Measurements from ENCODE around the gene SPRED3. TPM values are rescaled to one million over a fixed set of nuclear protein-coding genes. Genes with fewer than 3 reads are reported as not detected.

SPRED3 gene
- total and polyA plus RNA-seq, 9 of the 15 experiments (the other 6 are each of a cell fraction or from before 2014, with no cell fraction given) = 0.05 to 1.3 (median 0.36) TPM

GRCh38 chr19:38378866-38379265 lies 9.6 kb upstream of the SPRED3 start:
- no peak for DNase-seq (ENCODE audit: extremely low read depth in 1 of 4, low spot score in 3 of 4)
- ChIA-PET CTCF (ENCODE audit: low intra/inter-chr PET ratio) (no interaction called here), POLR2A (interaction anchor here (2.0 kb wide), 1 partner anchor 9 kb away, joined by 6 read pairs; the partner anchor contains the start of gene GGN)
- Histone ChIP-seq H3K9me3 (replicated peaks; ENCODE audit: control insufficient read depth, insufficient read depth, low read depth, low read length) (no peaks in the 10 kb centered on the region), H3K36me3 (ENCODE audit: control insufficient read depth, insufficient read depth, low read length) (peaks cover 81% of the 10 kb centered on the region), H3K79me2 (ENCODE audit: control insufficient read depth, insufficient read depth, low read length) (peaks cover 46% of the 10 kb centered on the region), H4K20me1 (replicated peaks; ENCODE audit: control insufficient read depth, insufficient read depth, low read length) (peaks cover 16% of the 10 kb centered on the region), H3K9me1 (ENCODE audit: control insufficient read depth, insufficient read depth, low read length) (no peaks in the 10 kb centered on the region), H3K27ac (ENCODE audit: extremely low read depth, low read depth, low read length) (no peak overlapping the region), H3K4me2 (ENCODE audit: insufficient read depth, low read length) (no peak overlapping the region), H3K4me3 (no peak overlapping the region), H3K4me1 (replicated peaks in 1 of 2; ENCODE audit: control insufficient read depth in 2 of 2, insufficient read depth in 2 of 2, low read length in 2 of 2) (peaks cover under 1 to 13% of the 10 kb centered on the region in 2 experiments; a peak in 4 of 5 replicates), H2AFZ (ENCODE audit: low read depth, low read length) (no peak overlapping the region), H3K9ac (ENCODE audit: insufficient read depth in 1 of 2, low read depth in 2 of 2, low read length in 2 of 2) (peak overlapping the region in 1 of 2 experiments; percentile 31; a peak in 1 of 4 replicates), H3K27me3 (ENCODE audit: control insufficient read depth in 2 of 2, insufficient read depth in 2 of 2, low read length in 2 of 2) (no peaks in the 10 kb centered on the region)
- in situ Hi-C loops (cut with MboI) (no loop called here), intact Hi-C loops (cut with micrococcal nuclease) (no loop called here)
- no TSS peak for BruUV-seq (replicated peaks)
- WGBS (ENCODE audit: insufficient coverage, low coverage, missing lambda C conversion rate) = 97% methylated on average over 10 of the region's 10 CpGs
- TF ChIP-seq LCOR (CRISPR knock-in tag; IDR thresholded peaks at IDR 0.05) (no peak), MED1 (CRISPR knock-in tag; IDR thresholded peaks at IDR 0.05; ENCODE audit: borderline replicate concordance) (no peak), ZNF589 (CRISPR knock-in tag; IDR thresholded peaks at IDR 0.05; ENCODE audit: low read depth) (no peak), ZSCAN29 (IDR thresholded peaks at IDR 0.05) (no peak), ZBTB1 (CRISPR knock-in tag; IDR thresholded peaks at IDR 0.05; ENCODE audit: borderline replicate concordance, low read depth) (no peak), HDAC8 (tag; IDR thresholded peaks at IDR 0.05) (no peak), SRSF3 (IDR thresholded peaks at IDR 0.05; ENCODE audit: insufficient read depth, low read length) (no peak), TFE3 (CRISPR knock-in tag; IDR thresholded peaks at IDR 0.05) (no peak), PATZ1 (CRISPR knock-in tag; IDR thresholded peaks at IDR 0.05; ENCODE audit: borderline replicate concordance) (no peak), HMBOX1 (IDR thresholded peaks at IDR 0.05) (no peak)
- ATAC-seq = no peak
- FAIRE-seq = no peak
